Mesenchymal stem cell (in vitro differentiated cells and primary cell): ENCODE data around the gene DEPP1.

ENCODE experiments used
- DNase-seq: peaks from one replicate; pipeline ENCODE4 v3.0.0-alpha.2; 2013
- H2AFZ ChIP-seq: one replicate; pipeline ENCODE4 v1.6.1; 2013; ENCODE audit warnings: low read depth, mild to moderate bottlenecking, control low read depth, inconsistent platforms, low read length, moderate library complexity
- H2AK5ac ChIP-seq: 2 replicates; pipeline ENCODE4 v1.6.1; 2013; ENCODE audit warnings: low read length, moderate library complexity, mild to moderate bottlenecking, inconsistent platforms; ENCODE audit not compliant: severe bottlenecking
- H2BK120ac ChIP-seq: one replicate; pipeline ENCODE4 v1.6.1; 2013; ENCODE audit warnings: low read depth, mild to moderate bottlenecking, inconsistent platforms, low read length, moderate library complexity
- H2BK12ac ChIP-seq, 2 experiments: one replicate each; pipeline ENCODE4 v1.6.1; 2013; ENCODE audit warnings: inconsistent platforms in 2 of 2, low read length in 2 of 2, mild to moderate bottlenecking in 2 of 2, moderate library complexity in 2 of 2, control low read depth in 1 of 2
- H2BK15ac ChIP-seq: one replicate; pipeline ENCODE4 v1.6.1; 2013; ENCODE audit warnings: mild to moderate bottlenecking, low read depth, inconsistent platforms; ENCODE audit not compliant: poor library complexity, severe bottlenecking
- H2BK5ac ChIP-seq: 2 replicates; pipeline ENCODE4 v1.6.1; 2013; ENCODE audit warnings: low read depth, mild to moderate bottlenecking, low read length, control low read depth, inconsistent platforms; ENCODE audit not compliant: poor library complexity, severe bottlenecking
- H3K14ac ChIP-seq, 2 experiments: one replicate each; pipeline ENCODE4 v1.6.1; 2013; ENCODE audit warnings: inconsistent platforms in 2 of 2, low read length in 2 of 2, control low read depth in 1 of 2, mild to moderate bottlenecking in 1 of 2, moderate library complexity in 1 of 2
- H3K18ac ChIP-seq, 2 experiments: one replicate each; pipeline ENCODE4 v1.6.1; 2013; ENCODE audit warnings: inconsistent platforms in 2 of 2, low read length in 2 of 2, control low read depth in 1 of 2, low read depth in 1 of 2, mild to moderate bottlenecking in 1 of 2
- H3K23ac ChIP-seq, 2 experiments: one replicate each; pipeline ENCODE4 v1.6.1; 2013; ENCODE audit warnings: inconsistent platforms in 2 of 2, low read length in 2 of 2, mild to moderate bottlenecking in 2 of 2, moderate library complexity in 2 of 2, control low read depth in 1 of 2
- H3K27ac ChIP-seq: 2 replicates; pipeline ENCODE4 v1.5.1; 2013; ENCODE audit warnings: mild to moderate bottlenecking, moderate library complexity, low read length, control low read depth, inconsistent platforms; ENCODE audit not compliant: poor library complexity, severe bottlenecking
- H3K27me3 ChIP-seq, 2 experiments: 2 replicates each; pipeline versions ENCODE4 v1.6.1 to v1.7.0; 2013; ENCODE audit warnings: low read length in 2 of 2, mild to moderate bottlenecking in 2 of 2, moderate library complexity in 2 of 2, control low read depth in 1 of 2, inconsistent platforms in 1 of 2; ENCODE audit not compliant: control insufficient read depth in 1 of 2, insufficient read depth in 1 of 2
- H3K36me3 ChIP-seq, 2 experiments: 2 replicates each; pipeline versions ENCODE4 v1.6.1 to v1.7.0; 2013; ENCODE audit warnings: low read length in 2 of 2, control low read depth in 1 of 2, inconsistent platforms in 1 of 2, low read depth in 1 of 2, mild to moderate bottlenecking in 1 of 2; ENCODE audit not compliant: insufficient read depth in 2 of 2, control insufficient read depth in 1 of 2
- H3K4ac ChIP-seq, 2 experiments: one replicate each; pipeline ENCODE4 v1.6.1; 2013; ENCODE audit warnings: inconsistent platforms in 2 of 2, low read length in 2 of 2, mild to moderate bottlenecking in 2 of 2, moderate library complexity in 2 of 2, control low read depth in 1 of 2, low read depth in 1 of 2
- H3K4me1 ChIP-seq: 2 replicates; pipeline ENCODE4 v1.6.1; 2013; ENCODE audit warnings: low read depth, low read length, control low read depth; ENCODE audit not compliant: control insufficient read depth, insufficient read depth
- H3K4me2 ChIP-seq: 2 replicates; pipeline ENCODE4 v1.6.1; 2013; ENCODE audit warnings: low read length, mild to moderate bottlenecking, inconsistent platforms; ENCODE audit not compliant: poor library complexity, severe bottlenecking
- H3K4me3 ChIP-seq, 2 experiments: 2 replicates each; pipeline versions ENCODE4 v1.5.1 to v1.7.0; 2013; ENCODE audit warnings: low read length in 2 of 2, mild to moderate bottlenecking in 2 of 2, control low read depth in 1 of 2, low read depth in 1 of 2; ENCODE audit not compliant: insufficient read depth in 1 of 2
- H3K79me1 ChIP-seq: replicated peaks from 2 replicates; pipeline ENCODE4 v1.6.1; 2013; ENCODE audit warnings: mild to moderate bottlenecking, control low read depth, low read length, inconsistent platforms; ENCODE audit not compliant: poor library complexity, severe bottlenecking
- H3K9ac ChIP-seq: 2 replicates; pipeline ENCODE4 v1.7.0; 2013; ENCODE audit warnings: mild to moderate bottlenecking, low read length, moderate library complexity
- H3K9me3 ChIP-seq: 2 replicates; pipeline ENCODE4 v1.7.0; 2013; ENCODE audit warnings: mild to moderate bottlenecking, low read length; ENCODE audit not compliant: control insufficient read depth
- H4K8ac ChIP-seq: one replicate; pipeline ENCODE4 v1.6.1; 2013; ENCODE audit warnings: inconsistent platforms, mild to moderate bottlenecking, low read length, moderate library complexity
- H4K91ac ChIP-seq: one replicate; pipeline ENCODE4 v1.6.1; 2013; ENCODE audit warnings: mild to moderate bottlenecking, low read length, inconsistent platforms
- WGBS: methylation state at CpG from one replicate; pipeline ENCODE4 v1.1.7; 2013; ENCODE audit warnings: mixed read lengths; 5-methylcytosine and 5-hydroxymethylcytosine counted together

DEPP1 gene

GRCh38 chr10:44934416-44935200 lies 44.0 kb downstream of the DEPP1 start:
- Histone ChIP-seq H3K14ac (no peak overlapping the region), H3K27ac (no peak overlapping the region), H2AFZ (no peak overlapping the region), H4K8ac (no peak overlapping the region), H3K23ac (no peak overlapping the region), H3K9ac (no peak overlapping the region), H2BK120ac (no peak overlapping the region), H3K9me3 (no peaks in the 10 kb centered on the region), H2AK5ac (peak overlapping the region; percentile 84), H3K36me3 (no peaks in the 10 kb centered on the region), H3K4ac (peak overlapping the region in 1 of 2 experiments; percentile 58), H3K4me3 (no peak overlapping the region), H3K18ac (peak overlapping the region in 1 of 2 experiments; percentile 58), H2BK5ac (no peak overlapping the region), H2BK12ac (peak overlapping the region; percentile 66 to 73), H3K4me1 (peaks cover 37% of the 10 kb centered on the region), H3K4me2 (no peak overlapping the region), H3K79me1 (no peaks in the 10 kb centered on the region), H3K27me3 (peaks cover 1 to 4% of the 10 kb centered on the region in 2 experiments), H4K91ac (peak overlapping the region; percentile 70), H2BK15ac (peak overlapping the region; percentile 64)
- WGBS, result 87% methylated on average over 18 of the region's 18 CpGs
- peak; percentile 57 for DNase-seq

- H2AFZ ChIP-seq, result no peak overlapping the region
- no peak overlapping the region for H2BK120ac ChIP-seq
- H3K9me3 ChIP-seq, result no peaks in the 10 kb centered on the region
- H3K14ac ChIP-seq, result peak overlapping the region in 1 of 2 experiments; percentile 35
- H2BK12ac ChIP-seq, result peak overlapping the region; percentile 1 to 71
- peak overlapping the region in 1 of 2 experiments; percentile 17 for H3K4ac ChIP-seq
- H2BK15ac ChIP-seq, result no peak overlapping the region
- peaks cover 37% of the 10 kb centered on the region for H3K4me1 ChIP-seq
- H3K27ac ChIP-seq, result no peak overlapping the region
- peaks cover 6 to 10% of the 10 kb centered on the region in 2 experiments for H3K27me3 ChIP-seq
- H2AK5ac ChIP-seq, result peak overlapping the region; percentile 91
- peak overlapping the region; percentile 71 for H4K91ac ChIP-seq
- H3K23ac ChIP-seq, result no peak overlapping the region
- no peak for DNase-seq
- no peak overlapping the region for H3K4me2 ChIP-seq
- no peak overlapping the region for H3K9ac ChIP-seq
- peak overlapping the region; percentile 29 for H4K8ac ChIP-seq
- H2BK5ac ChIP-seq, result no peak overlapping the region
- H3K18ac ChIP-seq, result peak overlapping the region in 1 of 2 experiments; percentile 54
- no peaks in the 10 kb centered on the region for H3K36me3 ChIP-seq
- H3K79me1 ChIP-seq, result no peaks in the 10 kb centered on the region
- 78% methylated on average over 9 of the region's 9 CpGs for WGBS
- no peak overlapping the region for H3K4me3 ChIP-seq
These were observed 44.9 kb downstream of the DEPP1 start for GRCh38 chr10:44933451-44934321.

GRCh38 chr10:44932517-44933450 lies 45.8 kb downstream of the DEPP1 start:
- WGBS, result 46% methylated on average over 10 of the region's 10 CpGs
- no peak overlapping the region for H3K4me2 ChIP-seq
- H3K18ac ChIP-seq, result peak overlapping the region; percentile 25 to 58
- H2BK12ac ChIP-seq, result peak overlapping the region; percentile 69 to 92
- H3K79me1 ChIP-seq, result no peaks in the 10 kb centered on the region
- peak overlapping the region; percentile 38 for H2BK15ac ChIP-seq
- peak overlapping the region; percentile 91 for H2AK5ac ChIP-seq
- no peak overlapping the region for H3K4ac ChIP-seq
- peaks cover 6 to 12% of the 10 kb centered on the region in 2 experiments for H3K27me3 ChIP-seq
- no peak overlapping the region for H3K4me3 ChIP-seq
- peak overlapping the region; percentile 66 for H4K8ac ChIP-seq
- H3K36me3 ChIP-seq, result no peaks in the 10 kb centered on the region
- H2AFZ ChIP-seq, result no peak overlapping the region
- no peaks in the 10 kb centered on the region for H3K9me3 ChIP-seq
- H3K23ac ChIP-seq, result no peak overlapping the region
- H4K91ac ChIP-seq, result peak overlapping the region; percentile 67
- no peak overlapping the region for H3K27ac ChIP-seq
- H2BK5ac ChIP-seq, result no peak overlapping the region
- peak overlapping the region in 1 of 2 experiments; percentile 14 for H3K14ac ChIP-seq
- peaks cover 37% of the 10 kb centered on the region for H3K4me1 ChIP-seq
- no peak overlapping the region for H3K9ac ChIP-seq
- DNase-seq, result peak; percentile 77
- no peak overlapping the region for H2BK120ac ChIP-seq
